CD14-positive monocyte (primary cell): Measurements from ENCODE around the gene FIBCD1. TPM values are rescaled to one million over a fixed set of nuclear protein-coding genes. Genes with fewer than 3 reads are reported as not detected.

Experiments
- DNase-seq, 3 donors: peaks; one replicate each; pipeline ENCODE4 v3.0.0-alpha.2; 2011 to 2022
- H2AFZ ChIP-seq: 2 replicates; pipeline ENCODE4 v1.6.0; 2012; ENCODE audit warnings: mild to moderate bottlenecking, low read depth, low read length, inconsistent platforms; ENCODE audit not compliant: insufficient read depth, poor library complexity, severe bottlenecking
- H3K27ac ChIP-seq, 2 donors: 1 replicate in 1 of 2; 2 replicates in 1 of 2; pipeline ENCODE4 v1.5.1; 2012 to 2013; ENCODE audit warnings: low read length in 2 of 2, control low read depth in 1 of 2, inconsistent platforms in 1 of 2, low read depth in 1 of 2, mild to moderate bottlenecking in 1 of 2
- H3K27me3 ChIP-seq, 2 donors: one replicate each; pipeline versions ENCODE4 v1.6.0 to v1.6.1; 2011 to 2013; ENCODE audit warnings: low read length in 2 of 2; ENCODE audit not compliant: control insufficient read depth in 2 of 2, insufficient read depth in 2 of 2
- H3K36me3 ChIP-seq, 2 donors: replicated peaks in 1 of 2; 1 replicate in 1 of 2; 2 replicates in 1 of 2; pipeline versions ENCODE4 v1.5.1 to v1.6.1; 2012 to 2013; ENCODE audit warnings: low read length in 2 of 2, control low read depth in 1 of 2, inconsistent platforms in 1 of 2, mild to moderate bottlenecking in 1 of 2; ENCODE audit not compliant: insufficient read depth in 2 of 2, control insufficient read depth in 1 of 2
- H3K4me1 ChIP-seq, 2 donors: 1 replicate in 1 of 2; 2 replicates in 1 of 2; pipeline versions ENCODE4 v1.5.1 to v1.6.1; 2012 to 2013; ENCODE audit warnings: low read length in 2 of 2, control low read depth in 1 of 2, inconsistent platforms in 1 of 2, mild to moderate bottlenecking in 1 of 2, moderate library complexity in 1 of 2; ENCODE audit not compliant: insufficient read depth in 2 of 2, control insufficient read depth in 1 of 2
- H3K4me2 ChIP-seq: replicated peaks from 2 replicates; pipeline ENCODE3; 2012; ENCODE audit warnings: low read length, moderate library complexity, mild to moderate bottlenecking; ENCODE audit not compliant: poor library complexity, severe bottlenecking; ENCODE audit errors: extremely low read depth
- H3K4me3 ChIP-seq, 3 experiments: fragments of 200-600 bp in 1 of 3; sonication (generic) in 1 of 3; replicated peaks in 1 of 3; 1 replicate in 2 of 3; 2 replicates in 1 of 3; pipeline ENCODE4 v1.5.1; 2011 to 2013; ENCODE audit warnings: low read length in 3 of 3, mild to moderate bottlenecking in 3 of 3, control low read depth in 2 of 3, low read depth in 2 of 3, inconsistent platforms in 1 of 3, moderate library complexity in 1 of 3
- H3K79me2 ChIP-seq: 2 replicates; pipeline ENCODE4 v1.6.0; 2012; ENCODE audit warnings: mild to moderate bottlenecking, control low read depth, inconsistent platforms, low read length, moderate library complexity; ENCODE audit not compliant: insufficient read depth
- H3K9ac ChIP-seq: 2 replicates; pipeline ENCODE4 v1.6.0; 2017; ENCODE audit warnings: low read length, mild to moderate bottlenecking; ENCODE audit not compliant: insufficient read depth, poor library complexity, severe bottlenecking
- H3K9me3 ChIP-seq, 2 donors: replicated peaks in 1 of 2; 1 replicate in 1 of 2; 2 replicates in 1 of 2; pipeline versions ENCODE4 v1.5.1 to v1.6.1; 2012 to 2013; ENCODE audit warnings: low read length in 2 of 2, control low read depth in 1 of 2; ENCODE audit not compliant: control insufficient read depth in 1 of 2, insufficient read depth in 1 of 2
- H4K20me1 ChIP-seq: 2 replicates; pipeline ENCODE4 v1.6.0; 2012; ENCODE audit warnings: mild to moderate bottlenecking, low read length, control low read depth, moderate library complexity; ENCODE audit not compliant: insufficient read depth
- H3K27ac Mint-ChIP-seq, 7 donors: one replicate each; pipeline ENCODE4 v1.8.0; 2020; ENCODE audit warnings: mild to moderate bottlenecking in 7 of 7, mixed read lengths in 7 of 7, moderate library complexity in 6 of 7, inconsistent platforms in 2 of 7
- H3K27me3 Mint-ChIP-seq, 3 donors: one replicate each; pipeline ENCODE4 v1.8.0; 2021 to 2022; ENCODE audit warnings: low read depth in 3 of 3, mild to moderate bottlenecking in 3 of 3, mixed read lengths in 3 of 3, moderate library complexity in 3 of 3, inconsistent platforms in 1 of 3
- H3K36me3 Mint-ChIP-seq, 2 donors: one replicate each; pipeline ENCODE4 v1.8.0; 2020; ENCODE audit warnings: mixed read lengths in 2 of 2, inconsistent platforms in 1 of 2, mild to moderate bottlenecking in 1 of 2
- H3K4me1 Mint-ChIP-seq: one replicate; pipeline ENCODE4 v1.8.0; 2020; ENCODE audit warnings: mild to moderate bottlenecking, mixed read lengths
- H3K4me3 Mint-ChIP-seq, 2 donors: one replicate each; pipeline ENCODE4 v1.8.0; 2020; ENCODE audit warnings: mild to moderate bottlenecking in 2 of 2, mixed read lengths in 2 of 2, moderate library complexity in 1 of 2
- H3K9me3 Mint-ChIP-seq, 7 donors: one replicate each; pipeline ENCODE4 v1.8.0; 2020 to 2022; ENCODE audit warnings: mixed read lengths in 7 of 7, mild to moderate bottlenecking in 6 of 7, moderate library complexity in 6 of 7, inconsistent platforms in 2 of 7
- WGBS: methylation state at CpG from one replicate; pipeline ENCODE4 v1.1.5; 2013; ENCODE audit warnings: missing lambda C conversion rate; ENCODE audit not compliant: insufficient coverage; 5-methylcytosine and 5-hydroxymethylcytosine counted together
- intact Hi-C, 2 donors: fragments of 100-400 bp; cut with micrococcal nuclease; formaldehyde crosslinking; loops; one replicate each; pipeline versions ENCODE4 v1.15.0 to v1.15.1; 2023
- polyA plus RNA-seq, 3 donors: library from polyadenylated mRNA; depleted of rRNA in 1 of 3; unstranded in 2 of 3; stranded (reverse) in 1 of 3; fragments of 300-500 nt in 2 of 3; fragments of >200 nt in 1 of 3; fragmentation: Illumina TruSeq in 2 of 3; gene quantifications; 1 replicate in 2 of 3; 2 replicates in 1 of 3; pipeline ENCODE4 v1.2.3, GENCODE V29; 2012 to 2021
- TF ChIP-seq, protein P1 (sequence below): fragments of 200-600 bp; IDR thresholded peaks from one replicate; pipeline ENCODE4 v1.8.0; 2022; ENCODE audit warnings: antibody characterized with exemption, mild to moderate bottlenecking

The FIBCD1 gene
- polyA plus RNA-seq, 3 donors = not detected

GRCh38 chr9:130925050-130925678, 13.9 kb downstream of the FIBCD1 start:
- no peaks in the 10 kb centered on the region for H4K20me1 ChIP-seq
- TF ChIP-seq, protein P1, sequence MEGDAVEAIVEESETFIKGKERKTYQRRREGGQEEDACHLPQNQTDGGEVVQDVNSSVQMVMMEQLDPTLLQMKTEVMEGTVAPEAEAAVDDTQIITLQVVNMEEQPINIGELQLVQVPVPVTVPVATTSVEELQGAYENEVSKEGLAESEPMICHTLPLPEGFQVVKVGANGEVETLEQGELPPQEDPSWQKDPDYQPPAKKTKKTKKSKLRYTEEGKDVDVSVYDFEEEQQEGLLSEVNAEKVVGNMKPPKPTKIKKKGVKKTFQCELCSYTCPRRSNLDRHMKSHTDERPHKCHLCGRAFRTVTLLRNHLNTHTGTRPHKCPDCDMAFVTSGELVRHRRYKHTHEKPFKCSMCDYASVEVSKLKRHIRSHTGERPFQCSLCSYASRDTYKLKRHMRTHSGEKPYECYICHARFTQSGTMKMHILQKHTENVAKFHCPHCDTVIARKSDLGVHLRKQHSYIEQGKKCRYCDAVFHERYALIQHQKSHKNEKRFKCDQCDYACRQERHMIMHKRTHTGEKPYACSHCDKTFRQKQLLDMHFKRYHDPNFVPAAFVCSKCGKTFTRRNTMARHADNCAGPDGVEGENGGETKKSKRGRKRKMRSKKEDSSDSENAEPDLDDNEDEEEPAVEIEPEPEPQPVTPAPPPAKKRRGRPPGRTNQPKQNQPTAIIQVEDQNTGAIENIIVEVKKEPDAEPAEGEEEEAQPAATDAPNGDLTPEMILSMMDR = no peak
- 90% methylated on average over 16 of the region's 19 CpGs for WGBS
- no peak overlapping the region for H3K4me2 ChIP-seq
- intact Hi-C loops = no loop called here
- Mint-ChIP-seq H3K4me1 (no peaks in the 10 kb centered on the region), H3K36me3 (no peaks in the 10 kb centered on the region), H3K27ac (no peak overlapping the region), H3K4me3 (no peak overlapping the region), H3K27me3 (peaks cover 9 to 15% (median 12%) of the 10 kb centered on the region in 3 donors), H3K9me3 (peaks cover 0 to 3% (median 0%) of the 10 kb centered on the region in 7 donors)
- no peak overlapping the region for H3K27ac ChIP-seq
- no peaks in the 10 kb centered on the region for H3K4me1 ChIP-seq
- no peak overlapping the region for H2AFZ ChIP-seq
- no peaks in the 10 kb centered on the region for H3K79me2 ChIP-seq
- H3K27me3 ChIP-seq = no peaks in the 10 kb centered on the region
- H3K9ac ChIP-seq = no peak overlapping the region
- H3K36me3 ChIP-seq = no peaks in the 10 kb centered on the region
- no peak overlapping the region for H3K4me3 ChIP-seq
- no peaks in the 10 kb centered on the region for H3K9me3 ChIP-seq
- DNase-seq = no peak

- Histone ChIP-seq H3K27ac (no peak overlapping the region), H4K20me1 (no peaks in the 10 kb centered on the region), H3K4me1 (no peaks in the 10 kb centered on the region), H3K4me3 (no peak overlapping the region), H3K27me3 (no peaks in the 10 kb centered on the region), H3K9ac (no peak overlapping the region), H3K9me3 (no peaks in the 10 kb centered on the region), H2AFZ (no peak overlapping the region), H3K36me3 (no peaks in the 10 kb centered on the region), H3K4me2 (no peak overlapping the region), H3K79me2 (no peaks in the 10 kb centered on the region)
- Mint-ChIP-seq H3K9me3 (peaks cover 0 to 3% (median 0%) of the 10 kb centered on the region in 7 donors), H3K4me1 (no peaks in the 10 kb centered on the region), H3K27me3 (peaks cover 10 to 16% (median 11%) of the 10 kb centered on the region in 3 donors), H3K36me3 (no peaks in the 10 kb centered on the region), H3K4me3 (no peak overlapping the region), H3K27ac (no peak overlapping the region)
- DNase-seq = no peak
- 81% methylated on average over 10 of the region's 10 CpGs for WGBS
- TF ChIP-seq, protein P1 = no peak
- intact Hi-C loops = no loop called here
Observed at GRCh38 chr9:130924448-130924788, 14.6 kb downstream of the FIBCD1 start.
